ENCODE results near the gene PRUNE2.
A peak's percentile ranks its signal among the peaks of the same experiment; 100 is the strongest.

Gene PRUNE2

DNA sequence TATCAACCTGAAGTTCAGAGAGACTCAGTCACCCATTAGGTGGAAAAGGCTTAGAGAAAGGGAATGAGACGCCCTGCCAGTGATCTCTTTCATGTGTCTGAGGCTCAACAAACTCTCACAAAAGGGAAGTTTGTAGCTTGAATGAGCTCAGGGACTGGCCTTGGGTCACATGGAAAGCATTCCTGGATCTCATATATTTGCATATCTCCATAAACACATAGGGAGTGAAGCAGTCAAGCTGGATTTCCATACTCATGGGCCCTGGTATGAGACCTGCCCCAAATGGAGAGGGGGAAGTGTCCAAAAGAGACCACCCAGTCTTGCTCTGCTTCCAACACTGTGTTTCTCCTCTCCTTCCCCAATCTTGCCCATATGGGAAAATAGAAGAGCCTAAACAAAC lies 26.4 kb upstream of the PRUNE2 start:
- TF ChIP-seq, protein P1, sequence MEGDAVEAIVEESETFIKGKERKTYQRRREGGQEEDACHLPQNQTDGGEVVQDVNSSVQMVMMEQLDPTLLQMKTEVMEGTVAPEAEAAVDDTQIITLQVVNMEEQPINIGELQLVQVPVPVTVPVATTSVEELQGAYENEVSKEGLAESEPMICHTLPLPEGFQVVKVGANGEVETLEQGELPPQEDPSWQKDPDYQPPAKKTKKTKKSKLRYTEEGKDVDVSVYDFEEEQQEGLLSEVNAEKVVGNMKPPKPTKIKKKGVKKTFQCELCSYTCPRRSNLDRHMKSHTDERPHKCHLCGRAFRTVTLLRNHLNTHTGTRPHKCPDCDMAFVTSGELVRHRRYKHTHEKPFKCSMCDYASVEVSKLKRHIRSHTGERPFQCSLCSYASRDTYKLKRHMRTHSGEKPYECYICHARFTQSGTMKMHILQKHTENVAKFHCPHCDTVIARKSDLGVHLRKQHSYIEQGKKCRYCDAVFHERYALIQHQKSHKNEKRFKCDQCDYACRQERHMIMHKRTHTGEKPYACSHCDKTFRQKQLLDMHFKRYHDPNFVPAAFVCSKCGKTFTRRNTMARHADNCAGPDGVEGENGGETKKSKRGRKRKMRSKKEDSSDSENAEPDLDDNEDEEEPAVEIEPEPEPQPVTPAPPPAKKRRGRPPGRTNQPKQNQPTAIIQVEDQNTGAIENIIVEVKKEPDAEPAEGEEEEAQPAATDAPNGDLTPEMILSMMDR (IDR thresholded peaks at IDR 0.05; ENCODE audit: insufficient read depth, low read length, missing control alignments), result no peak
- H3K4me3 ChIP-seq (ENCODE audit: low read depth, low read length), result no peak overlapping the region
- CTCF ChIA-PET, result no interaction called here
- DNase-seq (ENCODE audit: low read depth, low spot score), result no peak
- POLR2A ChIA-PET, result no interaction called here

DNA sequence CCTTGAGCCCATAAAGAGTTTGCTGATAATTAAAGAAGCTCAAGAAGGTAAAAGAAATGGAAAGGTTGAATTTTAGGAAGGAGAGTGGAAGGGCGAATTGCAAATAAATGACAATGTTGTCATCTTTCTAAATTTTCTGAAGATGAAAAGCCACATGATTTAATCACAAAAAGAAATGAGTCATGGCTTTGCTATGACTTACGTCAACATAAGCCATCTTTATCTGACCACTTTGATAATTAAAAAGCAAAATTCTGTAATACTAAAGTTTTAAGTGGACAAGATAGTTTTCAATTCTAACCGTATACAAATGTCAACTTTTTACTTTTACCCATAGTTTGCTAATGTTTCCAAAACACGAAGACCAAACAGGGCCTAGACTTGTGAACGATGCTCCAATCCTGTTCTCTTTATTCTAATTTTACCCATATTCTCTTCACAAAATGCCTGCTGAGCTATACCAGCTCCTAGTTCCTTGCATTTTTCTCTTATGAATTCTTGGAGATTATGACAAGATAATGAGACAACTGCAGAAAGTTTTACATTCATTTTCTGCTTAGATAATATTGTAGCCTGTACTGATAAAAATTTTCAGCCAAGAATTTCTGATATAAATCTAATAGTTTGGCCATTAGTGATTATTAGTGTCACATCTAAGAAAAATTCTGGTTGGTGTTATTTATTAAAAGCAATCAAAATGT lies 21.8 kb upstream of the PRUNE2 start:
- no peak for DNase-seq (ENCODE audit: low read depth, low spot score)
- ChIA-PET CTCF (interaction anchor here (1.4 to 1.7 kb wide), 2 partner anchors 15 to 119 kb away, joined by 3 to 5 read pairs; no protein-coding TSS in a partner anchor), POLR2A (no interaction called here)
- H3K4me3 ChIP-seq (ENCODE audit: low read depth, low read length), result no peak overlapping the region
- TF ChIP-seq, protein P1 (IDR thresholded peaks at IDR 0.05; ENCODE audit: insufficient read depth, low read length, missing control alignments), result no peak

DNA sequence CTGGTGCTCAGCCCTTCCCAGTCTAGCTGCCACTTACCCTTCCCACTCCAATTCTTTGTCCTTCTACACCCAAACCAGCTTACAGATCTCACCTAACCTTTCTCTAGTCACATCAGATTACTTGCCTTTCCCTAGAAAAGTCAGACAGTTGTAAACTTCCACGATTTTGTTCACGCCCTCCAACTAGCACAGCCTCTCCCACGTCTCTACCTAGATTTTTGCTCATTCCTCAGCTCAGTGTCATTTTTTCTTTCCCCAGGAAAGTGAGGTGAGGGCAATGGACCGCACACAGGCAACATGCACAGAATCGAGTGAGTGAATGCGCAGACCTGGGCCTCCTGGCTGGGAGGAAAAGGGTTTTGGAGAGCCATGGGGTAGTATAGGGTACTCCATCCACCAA lies 20.9 kb upstream of the PRUNE2 start:
- CTCF ChIA-PET, result interaction anchor here (1.4 to 1.7 kb wide), 2 partner anchors 14 to 118 kb away, joined by 3 to 5 read pairs; no protein-coding TSS in a partner anchor
- no peak for DNase-seq (ENCODE audit: low read depth, low spot score)
- TF ChIP-seq, protein P1 (IDR thresholded peaks at IDR 0.05; ENCODE audit: insufficient read depth, low read length, missing control alignments), result no peak
- POLR2A ChIA-PET, result no interaction called here
- H3K4me3 ChIP-seq (ENCODE audit: low read depth, low read length), result no peak overlapping the region

DNA sequence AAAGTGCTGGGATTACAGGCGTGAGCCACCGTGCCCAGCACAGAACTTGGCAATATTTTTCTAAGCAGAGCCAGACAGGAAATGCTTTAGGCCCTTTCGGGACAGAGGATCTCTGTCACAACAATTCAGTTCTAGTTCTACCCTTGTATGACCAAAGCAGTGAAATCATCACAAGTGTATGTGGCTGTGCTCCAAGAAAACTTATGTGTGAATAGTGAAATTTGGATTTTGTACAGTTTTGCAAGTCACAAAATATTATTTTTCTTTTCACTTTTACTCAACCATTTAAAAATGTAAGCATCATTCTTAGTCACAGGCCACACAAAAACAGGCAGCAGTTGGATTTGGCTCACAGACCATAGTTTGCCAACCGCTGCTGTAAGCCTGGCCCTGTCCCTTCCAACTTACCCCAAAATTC lies 20.4 kb upstream of the PRUNE2 start:
- ChIA-PET CTCF (no interaction called here), POLR2A (interaction anchor here (0.5 kb wide), 1 partner anchor 44 kb away, joined by 3 read pairs; no protein-coding TSS in a partner anchor)
- DNase-seq (ENCODE audit: low read depth, low spot score), result peak; percentile 91
- H3K4me3 ChIP-seq (ENCODE audit: low read depth, low read length), result no peak overlapping the region
- TF ChIP-seq, protein P1 (IDR thresholded peaks at IDR 0.05; ENCODE audit: insufficient read depth, low read length, missing control alignments), result no peak

DNA sequence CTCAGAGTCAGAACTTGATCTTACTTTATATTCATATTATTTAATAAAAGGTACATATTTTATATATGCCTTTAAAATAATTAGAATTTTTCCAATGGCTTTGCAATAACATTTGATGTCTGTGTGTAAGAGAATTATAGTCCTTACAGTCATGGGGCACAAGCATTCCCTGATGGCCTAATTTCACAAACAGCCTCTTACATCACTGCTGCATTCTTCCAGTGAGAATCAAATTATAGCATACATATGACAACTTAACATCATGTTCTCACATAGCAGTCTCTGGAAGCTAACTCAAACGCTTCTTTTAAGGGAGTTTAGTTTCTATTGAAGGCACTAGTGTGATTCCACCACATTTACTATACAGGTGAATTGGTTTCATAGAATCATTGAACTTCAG lies 15.3 kb upstream of the PRUNE2 start:
- TF ChIP-seq, protein P1 (IDR thresholded peaks at IDR 0.05; ENCODE audit: insufficient read depth, low read length, missing control alignments), result no peak
- H3K4me3 ChIP-seq (ENCODE audit: low read depth, low read length), result no peak overlapping the region
- POLR2A ChIA-PET, result no interaction called here
- DNase-seq (ENCODE audit: low read depth, low spot score), result no peak
- CTCF ChIA-PET, result no interaction called here

DNA sequence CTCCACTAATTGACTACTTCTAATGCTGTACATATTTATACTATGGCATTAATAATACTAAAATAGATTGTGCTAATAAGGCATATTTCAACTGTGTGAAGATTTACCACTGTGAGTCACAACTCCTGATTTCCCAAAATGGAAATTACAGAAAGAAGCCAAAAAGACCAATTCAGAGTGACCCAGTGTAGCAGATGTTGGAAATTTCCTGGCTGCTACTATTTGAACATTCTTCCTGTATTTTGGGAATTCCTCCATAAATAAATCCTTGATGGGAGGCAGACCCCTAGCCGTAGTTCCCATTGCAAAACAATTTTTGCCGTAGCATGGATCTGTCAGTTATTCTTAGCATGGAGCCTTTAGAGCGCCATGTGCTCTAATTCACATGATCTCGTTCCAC lies 11.4 kb upstream of the PRUNE2 start:
- H3K4me3 ChIP-seq (ENCODE audit: low read depth, low read length), result no peak overlapping the region
- TF ChIP-seq, protein P1 (IDR thresholded peaks at IDR 0.05; ENCODE audit: insufficient read depth, low read length, missing control alignments), result no peak
- no peak for DNase-seq (ENCODE audit: low read depth, low spot score)
- POLR2A ChIA-PET, result no interaction called here
- CTCF ChIA-PET, result no interaction called here

Data from AG04449 (cell line).